Measurements from ENCODE around the gene CAB39L. TPM values are rescaled to one million over a fixed set of nuclear protein-coding genes. Genes with fewer than 3 reads are reported as not detected.

CAB39L gene
- total RNA-seq, 1 donor from 2014 or later = 13.2 TPM

DNA sequence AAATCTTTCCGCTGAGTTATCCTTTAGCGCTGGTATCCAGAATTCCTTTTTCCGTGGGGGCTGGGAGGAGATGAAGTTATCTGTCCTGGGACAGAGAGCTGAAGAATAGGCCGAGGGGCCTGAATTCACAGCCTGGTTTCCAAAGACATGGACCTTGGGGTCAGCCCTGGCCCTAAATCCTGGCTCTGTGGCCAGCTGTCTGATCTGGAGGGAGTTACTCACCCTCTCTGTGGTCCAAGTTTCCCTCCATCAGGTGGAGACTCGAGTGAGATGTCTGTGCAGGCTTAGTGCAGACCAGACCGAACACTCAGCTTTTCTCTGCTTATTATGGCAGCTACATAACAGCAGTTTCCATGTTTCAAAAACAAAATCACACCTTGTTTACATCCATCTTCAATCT is 136.5 kb downstream of the CAB39L start:
- Histone ChIP-seq H3K27ac (ENCODE audit: low read depth, low read length) (no peak overlapping the region), H4K20me1 (ENCODE audit: insufficient read depth, low read length) (no peaks in the 10 kb centered on the region), H3K9ac (ENCODE audit: low read length) (no peak overlapping the region), H3K4me3 (ENCODE audit: insufficient read depth, low read depth, low read length) (no peak overlapping the region), H2AFZ (ENCODE audit: low read depth, low read length) (no peak overlapping the region), H3K4me1 (ENCODE audit: insufficient read depth, low read length) (peaks cover 17% of the 10 kb centered on the region), H3K4me2 (ENCODE audit: low read length) (no peak overlapping the region), H3K36me3 (ENCODE audit: insufficient read depth, low read length) (no peaks in the 10 kb centered on the region), H3K79me2 (ENCODE audit: insufficient read depth, low read length) (no peaks in the 10 kb centered on the region), H3K9me3 (ENCODE audit: insufficient read depth, low read depth, low read length) (no peaks in the 10 kb centered on the region), H3K27me3 (ENCODE audit: insufficient read depth, low read length) (no peaks in the 10 kb centered on the region)
- FAIRE-seq (peak; percentile 13), DNase-seq (ENCODE audit: low read depth) (no peak)
- TF ChIP-seq, protein P1, sequence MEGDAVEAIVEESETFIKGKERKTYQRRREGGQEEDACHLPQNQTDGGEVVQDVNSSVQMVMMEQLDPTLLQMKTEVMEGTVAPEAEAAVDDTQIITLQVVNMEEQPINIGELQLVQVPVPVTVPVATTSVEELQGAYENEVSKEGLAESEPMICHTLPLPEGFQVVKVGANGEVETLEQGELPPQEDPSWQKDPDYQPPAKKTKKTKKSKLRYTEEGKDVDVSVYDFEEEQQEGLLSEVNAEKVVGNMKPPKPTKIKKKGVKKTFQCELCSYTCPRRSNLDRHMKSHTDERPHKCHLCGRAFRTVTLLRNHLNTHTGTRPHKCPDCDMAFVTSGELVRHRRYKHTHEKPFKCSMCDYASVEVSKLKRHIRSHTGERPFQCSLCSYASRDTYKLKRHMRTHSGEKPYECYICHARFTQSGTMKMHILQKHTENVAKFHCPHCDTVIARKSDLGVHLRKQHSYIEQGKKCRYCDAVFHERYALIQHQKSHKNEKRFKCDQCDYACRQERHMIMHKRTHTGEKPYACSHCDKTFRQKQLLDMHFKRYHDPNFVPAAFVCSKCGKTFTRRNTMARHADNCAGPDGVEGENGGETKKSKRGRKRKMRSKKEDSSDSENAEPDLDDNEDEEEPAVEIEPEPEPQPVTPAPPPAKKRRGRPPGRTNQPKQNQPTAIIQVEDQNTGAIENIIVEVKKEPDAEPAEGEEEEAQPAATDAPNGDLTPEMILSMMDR (IDR thresholded peaks at IDR 0.05; ENCODE audit: insufficient read depth, low read depth, low read length) = no peak
- no peak for TF ChIP-seq EZH2 (IDR thresholded peaks at IDR 0.05; ENCODE audit: insufficient read depth, low read length)
- Mint-ChIP-seq H3K27ac (ENCODE audit: unreplicated experiment) (no peak overlapping the region), H3K4me3 (ENCODE audit: unreplicated experiment) (no peak overlapping the region), H3K36me3 (ENCODE audit: low read depth, unreplicated experiment) (peaks cover 15% of the 10 kb centered on the region), H3K27me3 (ENCODE audit: low read depth, unreplicated experiment) (no peaks in the 10 kb centered on the region), H3K4me1 (ENCODE audit: low read depth, unreplicated experiment) (peaks cover 3% of the 10 kb centered on the region), H3K9me3 (ENCODE audit: unreplicated experiment) (no peaks in the 10 kb centered on the region)

DNA sequence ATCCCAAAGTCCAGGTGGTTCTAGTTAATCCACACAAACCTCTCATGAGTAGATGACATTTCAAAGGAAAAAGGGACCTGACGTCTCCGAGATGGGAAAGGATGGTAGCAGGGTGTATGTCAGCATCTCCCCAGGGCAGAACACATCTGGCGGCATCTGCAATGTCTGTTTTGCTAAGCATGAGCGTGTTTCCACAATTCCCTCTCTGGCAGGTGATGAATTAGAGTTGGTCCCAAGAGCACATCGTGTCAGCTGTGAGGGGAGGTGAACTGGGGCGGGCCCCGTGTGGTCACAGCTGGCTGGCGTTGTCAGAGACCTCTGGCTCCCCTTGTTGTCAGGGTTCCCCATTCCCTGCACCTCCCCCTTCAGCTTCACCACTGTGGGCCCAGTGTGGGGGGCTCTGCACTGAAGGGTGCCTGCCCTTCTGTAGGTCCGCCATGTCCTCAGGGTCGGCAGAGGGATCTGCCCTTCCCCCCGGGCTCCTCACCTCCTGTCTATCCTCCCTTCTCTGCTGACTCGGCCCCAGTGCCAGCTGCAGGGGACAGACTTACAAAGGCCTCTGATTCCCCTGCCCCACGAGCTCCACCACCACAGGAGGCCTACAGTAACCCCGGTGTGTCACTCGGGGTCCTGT is 138.0 kb downstream of the CAB39L start:
- H3K36me3 ChIP-seq (ENCODE audit: insufficient read depth, low read length) = no peaks in the 10 kb centered on the region
- peaks cover 18% of the 10 kb centered on the region for H3K36me3 Mint-ChIP-seq (ENCODE audit: low read depth, unreplicated experiment)
- H2AFZ ChIP-seq (ENCODE audit: low read depth, low read length) = no peak overlapping the region
- no peak overlapping the region for H3K9ac ChIP-seq (ENCODE audit: low read length)
- H3K9me3 ChIP-seq (ENCODE audit: insufficient read depth, low read depth, low read length) = no peaks in the 10 kb centered on the region
- H3K9me3 Mint-ChIP-seq (ENCODE audit: unreplicated experiment) = no peaks in the 10 kb centered on the region
- H3K4me2 ChIP-seq (ENCODE audit: low read length) = no peak overlapping the region
- no peaks in the 10 kb centered on the region for H3K27me3 ChIP-seq (ENCODE audit: insufficient read depth, low read length)
- H3K4me3 Mint-ChIP-seq (ENCODE audit: unreplicated experiment) = no peak overlapping the region
- peaks cover 10% of the 10 kb centered on the region for H3K4me1 Mint-ChIP-seq (ENCODE audit: low read depth, unreplicated experiment)
- no peaks in the 10 kb centered on the region for H3K79me2 ChIP-seq (ENCODE audit: insufficient read depth, low read length)
- no peak overlapping the region for H3K27ac Mint-ChIP-seq (ENCODE audit: unreplicated experiment)
- no peak for FAIRE-seq
- DNase-seq (ENCODE audit: low read depth) = no peak
- no peak for TF ChIP-seq EZH2 (IDR thresholded peaks at IDR 0.05; ENCODE audit: insufficient read depth, low read length)
- TF ChIP-seq, protein P1 (IDR thresholded peaks at IDR 0.05; ENCODE audit: insufficient read depth, low read depth, low read length) = no peak
- H3K27me3 Mint-ChIP-seq (ENCODE audit: low read depth, unreplicated experiment) = no peaks in the 10 kb centered on the region
- no peak overlapping the region for H3K4me3 ChIP-seq (ENCODE audit: insufficient read depth, low read depth, low read length)
- H4K20me1 ChIP-seq (ENCODE audit: insufficient read depth, low read length) = no peaks in the 10 kb centered on the region
- H3K27ac ChIP-seq (ENCODE audit: low read depth, low read length) = no peak overlapping the region
- peaks cover 22% of the 10 kb centered on the region for H3K4me1 ChIP-seq (ENCODE audit: insufficient read depth, low read length)

Measured in astrocyte (in vitro differentiated cells and primary cell).